H1 (cell line): ENCODE data around the gene TMEM44. TPM values are rescaled to one million over a fixed set of nuclear protein-coding genes. Genes with fewer than 3 reads are reported as not detected.

Source experiments
- BCL11A ChIP-seq, 2 experiments: IDR thresholded peaks; one replicate each; pipeline ENCODE4 v1.6.1; 2011; ENCODE audit warnings: low read depth in 2 of 2, low read length in 2 of 2, mild to moderate bottlenecking in 2 of 2
- JUND ChIP-seq: IDR thresholded peaks from 2 replicates; pipeline ENCODE4 v1.6.1; 2011; ENCODE audit warnings: mild to moderate bottlenecking, improper control_type of control experiment, low read length
- SAP30 ChIP-seq: fragments of 300-600 bp; sonication (generic); IDR thresholded peaks from 2 replicates; pipeline ENCODE4 v1.7.1; 2012; ENCODE audit warnings: low read length, moderate library complexity, mild to moderate bottlenecking, inconsistent platforms; ENCODE audit not compliant: insufficient read depth, insufficient replicate concordance
- SIX5 ChIP-seq: IDR thresholded peaks from 2 replicates; pipeline ENCODE4 v1.6.1; 2011; ENCODE audit warnings: mild to moderate bottlenecking, low read depth, low read length
- polyA plus RNA-seq, 7 experiments: library from polyadenylated mRNA; depleted of rRNA in 3 of 7; stranded (reverse) in 5 of 7; unstranded in 2 of 7; fragments of >200 nt in 5 of 7; fragments of 200-250 nt in 2 of 7; gene quantifications; 1 replicate in 5 of 7; 2 replicates in 1 of 7; 4 replicates in 1 of 7; pipeline versions ENCODE4 v1.2.1 to v1.2.3, GENCODE V29; 2011 to 2013; ENCODE audit warnings: missing spikeins in 2 of 7, mixed read lengths in 2 of 7
- total RNA-seq: library from RNA; stranded (reverse); fragmentation: NEBNext Ultra II Directional; extraction: Animal tissue kit (Norgen Biotek cat#: 25700); gene quantifications from 2 replicates; pipeline ENCODE4 v1.2.1, GENCODE V29; 2021
- TF ChIP-seq, protein P1 (sequence below): fragments of 300-600 bp; sonication (generic); IDR thresholded peaks from 2 replicates; pipeline ENCODE4 v1.7.1; 2012; ENCODE audit warnings: low read length, moderate library complexity, mild to moderate bottlenecking, inconsistent platforms; ENCODE audit not compliant: insufficient replicate concordance
- TF ChIP-seq, protein P2 (sequence below): IDR thresholded peaks from 2 replicates; pipeline ENCODE4 v1.6.1; 2012; ENCODE audit warnings: inconsistent platforms

The TMEM44 gene
- total and polyA plus RNA-seq, 2 of the 8 experiments (the other 6 are each of a cell fraction or from before 2014, with no cell fraction given): 14.0 to 16.7 TPM

DNA sequence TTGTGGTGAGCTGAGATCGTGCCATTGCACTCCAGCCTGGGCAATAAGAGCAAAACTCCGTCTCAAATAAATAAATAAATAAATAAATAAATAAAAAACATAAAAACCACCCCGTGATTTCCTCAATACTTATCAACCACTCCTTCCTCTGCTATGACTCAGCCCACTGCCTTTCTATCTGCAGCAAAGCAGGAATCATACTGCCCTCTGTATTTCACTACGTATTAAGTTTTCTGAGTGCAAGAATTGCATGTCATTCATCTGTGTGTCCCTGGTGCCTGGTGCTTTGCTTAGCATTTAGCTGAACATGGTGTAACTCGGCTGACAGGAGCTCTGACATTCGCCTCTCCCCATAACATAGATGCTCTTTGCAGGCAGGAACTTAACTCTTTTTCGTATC is 31.6 kb upstream of the TMEM44 start (continued):
- TF ChIP-seq, protein P1, sequence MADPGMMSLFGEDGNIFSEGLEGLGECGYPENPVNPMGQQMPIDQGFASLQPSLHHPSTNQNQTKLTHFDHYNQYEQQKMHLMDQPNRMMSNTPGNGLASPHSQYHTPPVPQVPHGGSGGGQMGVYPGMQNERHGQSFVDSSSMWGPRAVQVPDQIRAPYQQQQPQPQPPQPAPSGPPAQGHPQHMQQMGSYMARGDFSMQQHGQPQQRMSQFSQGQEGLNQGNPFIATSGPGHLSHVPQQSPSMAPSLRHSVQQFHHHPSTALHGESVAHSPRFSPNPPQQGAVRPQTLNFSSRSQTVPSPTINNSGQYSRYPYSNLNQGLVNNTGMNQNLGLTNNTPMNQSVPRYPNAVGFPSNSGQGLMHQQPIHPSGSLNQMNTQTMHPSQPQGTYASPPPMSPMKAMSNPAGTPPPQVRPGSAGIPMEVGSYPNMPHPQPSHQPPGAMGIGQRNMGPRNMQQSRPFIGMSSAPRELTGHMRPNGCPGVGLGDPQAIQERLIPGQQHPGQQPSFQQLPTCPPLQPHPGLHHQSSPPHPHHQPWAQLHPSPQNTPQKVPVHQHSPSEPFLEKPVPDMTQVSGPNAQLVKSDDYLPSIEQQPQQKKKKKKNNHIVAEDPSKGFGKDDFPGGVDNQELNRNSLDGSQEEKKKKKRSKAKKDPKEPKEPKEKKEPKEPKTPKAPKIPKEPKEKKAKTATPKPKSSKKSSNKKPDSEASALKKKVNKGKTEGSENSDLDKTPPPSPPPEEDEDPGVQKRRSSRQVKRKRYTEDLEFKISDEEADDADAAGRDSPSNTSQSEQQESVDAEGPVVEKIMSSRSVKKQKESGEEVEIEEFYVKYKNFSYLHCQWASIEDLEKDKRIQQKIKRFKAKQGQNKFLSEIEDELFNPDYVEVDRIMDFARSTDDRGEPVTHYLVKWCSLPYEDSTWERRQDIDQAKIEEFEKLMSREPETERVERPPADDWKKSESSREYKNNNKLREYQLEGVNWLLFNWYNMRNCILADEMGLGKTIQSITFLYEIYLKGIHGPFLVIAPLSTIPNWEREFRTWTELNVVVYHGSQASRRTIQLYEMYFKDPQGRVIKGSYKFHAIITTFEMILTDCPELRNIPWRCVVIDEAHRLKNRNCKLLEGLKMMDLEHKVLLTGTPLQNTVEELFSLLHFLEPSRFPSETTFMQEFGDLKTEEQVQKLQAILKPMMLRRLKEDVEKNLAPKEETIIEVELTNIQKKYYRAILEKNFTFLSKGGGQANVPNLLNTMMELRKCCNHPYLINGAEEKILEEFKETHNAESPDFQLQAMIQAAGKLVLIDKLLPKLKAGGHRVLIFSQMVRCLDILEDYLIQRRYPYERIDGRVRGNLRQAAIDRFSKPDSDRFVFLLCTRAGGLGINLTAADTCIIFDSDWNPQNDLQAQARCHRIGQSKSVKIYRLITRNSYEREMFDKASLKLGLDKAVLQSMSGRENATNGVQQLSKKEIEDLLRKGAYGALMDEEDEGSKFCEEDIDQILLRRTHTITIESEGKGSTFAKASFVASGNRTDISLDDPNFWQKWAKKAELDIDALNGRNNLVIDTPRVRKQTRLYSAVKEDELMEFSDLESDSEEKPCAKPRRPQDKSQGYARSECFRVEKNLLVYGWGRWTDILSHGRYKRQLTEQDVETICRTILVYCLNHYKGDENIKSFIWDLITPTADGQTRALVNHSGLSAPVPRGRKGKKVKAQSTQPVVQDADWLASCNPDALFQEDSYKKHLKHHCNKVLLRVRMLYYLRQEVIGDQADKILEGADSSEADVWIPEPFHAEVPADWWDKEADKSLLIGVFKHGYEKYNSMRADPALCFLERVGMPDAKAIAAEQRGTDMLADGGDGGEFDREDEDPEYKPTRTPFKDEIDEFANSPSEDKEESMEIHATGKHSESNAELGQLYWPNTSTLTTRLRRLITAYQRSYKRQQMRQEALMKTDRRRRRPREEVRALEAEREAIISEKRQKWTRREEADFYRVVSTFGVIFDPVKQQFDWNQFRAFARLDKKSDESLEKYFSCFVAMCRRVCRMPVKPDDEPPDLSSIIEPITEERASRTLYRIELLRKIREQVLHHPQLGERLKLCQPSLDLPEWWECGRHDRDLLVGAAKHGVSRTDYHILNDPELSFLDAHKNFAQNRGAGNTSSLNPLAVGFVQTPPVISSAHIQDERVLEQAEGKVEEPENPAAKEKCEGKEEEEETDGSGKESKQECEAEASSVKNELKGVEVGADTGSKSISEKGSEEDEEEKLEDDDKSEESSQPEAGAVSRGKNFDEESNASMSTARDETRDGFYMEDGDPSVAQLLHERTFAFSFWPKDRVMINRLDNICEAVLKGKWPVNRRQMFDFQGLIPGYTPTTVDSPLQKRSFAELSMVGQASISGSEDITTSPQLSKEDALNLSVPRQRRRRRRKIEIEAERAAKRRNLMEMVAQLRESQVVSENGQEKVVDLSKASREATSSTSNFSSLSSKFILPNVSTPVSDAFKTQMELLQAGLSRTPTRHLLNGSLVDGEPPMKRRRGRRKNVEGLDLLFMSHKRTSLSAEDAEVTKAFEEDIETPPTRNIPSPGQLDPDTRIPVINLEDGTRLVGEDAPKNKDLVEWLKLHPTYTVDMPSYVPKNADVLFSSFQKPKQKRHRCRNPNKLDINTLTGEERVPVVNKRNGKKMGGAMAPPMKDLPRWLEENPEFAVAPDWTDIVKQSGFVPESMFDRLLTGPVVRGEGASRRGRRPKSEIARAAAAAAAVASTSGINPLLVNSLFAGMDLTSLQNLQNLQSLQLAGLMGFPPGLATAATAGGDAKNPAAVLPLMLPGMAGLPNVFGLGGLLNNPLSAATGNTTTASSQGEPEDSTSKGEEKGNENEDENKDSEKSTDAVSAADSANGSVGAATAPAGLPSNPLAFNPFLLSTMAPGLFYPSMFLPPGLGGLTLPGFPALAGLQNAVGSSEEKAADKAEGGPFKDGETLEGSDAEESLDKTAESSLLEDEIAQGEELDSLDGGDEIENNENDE: no peak
- TF ChIP-seq SIX5 (no peak), JUND (no peak), SAP30 (no peak), BCL11A (IDR thresholded peaks at IDR 0.05; ENCODE audit: low read depth in 2 of 2, low read length in 2 of 2) (no peak)
- TF ChIP-seq, protein P2, sequence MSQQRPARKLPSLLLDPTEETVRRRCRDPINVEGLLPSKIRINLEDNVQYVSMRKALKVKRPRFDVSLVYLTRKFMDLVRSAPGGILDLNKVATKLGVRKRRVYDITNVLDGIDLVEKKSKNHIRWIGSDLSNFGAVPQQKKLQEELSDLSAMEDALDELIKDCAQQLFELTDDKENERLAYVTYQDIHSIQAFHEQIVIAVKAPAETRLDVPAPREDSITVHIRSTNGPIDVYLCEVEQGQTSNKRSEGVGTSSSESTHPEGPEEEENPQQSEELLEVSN: no peak
- TF ChIP-seq, all 59 proteins: peak for 0
